Activated CD8-positive, alpha-beta T cell treated with anti-CD3 and anti-CD28 coated beads for 36 hours (primary cell): ENCODE measurements around the gene PRKAB2. TPM values are rescaled to one million over a fixed set of nuclear protein-coding genes. Genes with fewer than 3 reads are reported as not detected.

Experiments
- ATAC-seq: fragments of 200-7000 bp; cut with Tn5 transposase; one replicate; pipeline ENCODE4 v1.10.0; 2021; ENCODE audit warnings: mild to moderate bottlenecking, moderate library complexity
- CTCF ChIA-PET: fragments of 350-600 bp; sonication (Branson Sonifier 250); formaldehyde crosslinking; loops from one replicate; lab custom pipeline; 2021; ENCODE audit warnings: antibody characterized with exemption; lab: Charles Lee
- POLR2A ChIA-PET: fragments of 350-600 bp; sonication (Branson Sonifier 250); formaldehyde crosslinking; loops from one replicate; lab custom pipeline; 2021; ENCODE audit warnings: antibody characterized with exemption; lab: Charles Lee
- DNase-seq: peaks from one replicate; pipeline ENCODE4 v3.0.0-alpha.2; 2020
- H3K27ac Mint-ChIP-seq: one replicate; pipeline ENCODE4 v1.8.0; 2021; ENCODE audit warnings: mild to moderate bottlenecking, mixed read lengths
- H3K27me3 Mint-ChIP-seq: one replicate; pipeline ENCODE4 v1.8.0; 2021; ENCODE audit warnings: mixed read lengths
- H3K36me3 Mint-ChIP-seq: one replicate; pipeline ENCODE4 v1.8.0; 2021; ENCODE audit warnings: low read depth, mixed read lengths
- H3K4me1 Mint-ChIP-seq: one replicate; pipeline ENCODE4 v1.8.0; 2021; ENCODE audit warnings: low read depth, mixed read lengths
- H3K4me3 Mint-ChIP-seq: one replicate; pipeline ENCODE4 v1.8.0; 2021; ENCODE audit warnings: mild to moderate bottlenecking, moderate library complexity, mixed read lengths
- H3K9me3 Mint-ChIP-seq: one replicate; pipeline ENCODE4 v1.8.0; 2021; ENCODE audit warnings: mixed read lengths
- CTCF ChIP-seq: fragments of 200-600 bp; IDR thresholded peaks from one replicate; pipeline ENCODE4 v1.8.0; 2022; ENCODE audit warnings: antibody characterized with exemption, mild to moderate bottlenecking
- intact Hi-C: fragments of 100-400 bp; cut with micrococcal nuclease; formaldehyde crosslinking; loops from one replicate; pipeline ENCODE4 v1.10.0; 2022
- total RNA-seq, 2 experiments: library from RNA; stranded (reverse); gene quantifications; one replicate each; pipeline ENCODE4 v1.2.3, GENCODE V29; 2021

The PRKAB2 gene
- total RNA-seq, 2 experiments from 2014 or later: 5.8 to 6.4 TPM

- ChIA-PET POLR2A (no interaction called here), CTCF (no interaction called here)
- no peak for TF ChIP-seq CTCF
- Mint-ChIP-seq H3K4me1 (no peaks in the 10 kb centered on the region), H3K36me3 (no peaks in the 10 kb centered on the region), H3K27ac (no peak overlapping the region), H3K9me3 (no peaks in the 10 kb centered on the region), H3K4me3 (no peak overlapping the region), H3K27me3 (no peaks in the 10 kb centered on the region)
- intact Hi-C loops: no loop called here
- no peak for ATAC-seq
- no peak for DNase-seq
These were observed 37.9 kb upstream of the PRKAB2 start for GRCh38 chr1:147209825-147210821.

GRCh38 chr1:147208619-147209018, 36.3 kb upstream of the PRKAB2 start:
- ChIA-PET POLR2A (no interaction called here), CTCF (no interaction called here)
- H3K36me3 Mint-ChIP-seq: peaks cover 2% of the 10 kb centered on the region
- H3K4me1 Mint-ChIP-seq: no peaks in the 10 kb centered on the region
- no peak overlapping the region for H3K4me3 Mint-ChIP-seq
- no peak overlapping the region for H3K27ac Mint-ChIP-seq
- ATAC-seq: no peak
- H3K27me3 Mint-ChIP-seq: no peaks in the 10 kb centered on the region
- no peak for DNase-seq
- no peak for TF ChIP-seq CTCF
- H3K9me3 Mint-ChIP-seq: no peaks in the 10 kb centered on the region
- intact Hi-C loops: no loop called here

GRCh38 chr1:147207192-147207591, 34.9 kb upstream of the PRKAB2 start:
- DNase-seq: no peak
- ChIA-PET POLR2A (no interaction called here), CTCF (no interaction called here)
- Mint-ChIP-seq H3K27me3 (no peaks in the 10 kb centered on the region), H3K9me3 (no peaks in the 10 kb centered on the region), H3K36me3 (peaks cover 2% of the 10 kb centered on the region), H3K4me3 (no peak overlapping the region), H3K4me1 (no peaks in the 10 kb centered on the region), H3K27ac (no peak overlapping the region)
- intact Hi-C loops: no loop called here
- no peak for TF ChIP-seq CTCF
- ATAC-seq: no peak

- H3K4me3 Mint-ChIP-seq: no peak overlapping the region
- H3K27me3 Mint-ChIP-seq: no peaks in the 10 kb centered on the region
- H3K9me3 Mint-ChIP-seq: no peaks in the 10 kb centered on the region
- no peak for ATAC-seq
- ChIA-PET CTCF (no interaction called here), POLR2A (interaction anchor here (1.1 kb wide), 1 partner anchor 31 kb away, joined by 3 read pairs; no protein-coding TSS in a partner anchor)
- no peak overlapping the region for H3K27ac Mint-ChIP-seq
- no peak for DNase-seq
- no peak for TF ChIP-seq CTCF
- peaks cover 3% of the 10 kb centered on the region for H3K4me1 Mint-ChIP-seq
- intact Hi-C loops: no loop called here
- peaks cover 2% of the 10 kb centered on the region for H3K36me3 Mint-ChIP-seq
These were observed 31.8 kb upstream of the PRKAB2 start for GRCh38 chr1:147204080-147204479.

GRCh38 chr1:147202576-147202975, 30.3 kb upstream of the PRKAB2 start:
- ATAC-seq (no peak), DNase-seq (no peak)
- POLR2A ChIA-PET: no interaction called here
- H3K4me3 Mint-ChIP-seq: no peak overlapping the region
- H3K27me3 Mint-ChIP-seq: no peaks in the 10 kb centered on the region
- H3K9me3 Mint-ChIP-seq: no peaks in the 10 kb centered on the region
- CTCF ChIA-PET: interaction anchor here (2.1 kb wide), 1 partner anchor 16 kb away, joined by 5 read pairs; no protein-coding TSS in a partner anchor
- intact Hi-C loops: no loop called here
- peaks cover 3% of the 10 kb centered on the region for H3K4me1 Mint-ChIP-seq
- no peak for TF ChIP-seq CTCF
- H3K36me3 Mint-ChIP-seq: peaks cover 2% of the 10 kb centered on the region
- no peak overlapping the region for H3K27ac Mint-ChIP-seq
